Neural cell (in vitro differentiated cells): ENCODE measurements around the gene ZNF621. TPM values are rescaled to one million over a fixed set of nuclear protein-coding genes. Genes with fewer than 3 reads are reported as not detected.
A peak's percentile ranks its signal among the peaks of the same experiment; 100 is the strongest.

ENCODE experiments used
- H2AFZ ChIP-seq: fragments of 200-600, 300-800 bp; sonication (generic), shearing (Covaris generic); 2 replicates; pipeline ENCODE4 v1.6.0; 2014; ENCODE audit warnings: low read depth, mild to moderate bottlenecking, antibody characterized with exemption, low read length, moderate library complexity
- H3F3A ChIP-seq: fragments of 200-600 bp; shearing (Covaris generic); 2 replicates; pipeline ENCODE4 v1.6.1; 2016; ENCODE audit warnings: mild to moderate bottlenecking, moderate library complexity, mixed read lengths, antibody characterized with exemption, low read length; ENCODE audit not compliant: insufficient read depth, poor library complexity, severe bottlenecking
- H3K27ac ChIP-seq: fragments of 200-600, 300-800 bp; sonication (generic), shearing (Covaris generic); 2 replicates; pipeline ENCODE4 v1.5.1; 2014; ENCODE audit warnings: mild to moderate bottlenecking, low read length, moderate library complexity
- H3K27me3 ChIP-seq: fragments of 300-800, 200-600 bp; sonication (generic), shearing (Covaris generic); 2 replicates; pipeline ENCODE4 v1.6.0; 2014; ENCODE audit warnings: mild to moderate bottlenecking, low read depth, low read length, moderate library complexity; ENCODE audit not compliant: insufficient read depth
- H3K36me3 ChIP-seq: fragments of 300-800, 200-600 bp; sonication (generic), shearing (Covaris generic); 2 replicates; pipeline ENCODE4 v1.5.1; 2014; ENCODE audit warnings: mild to moderate bottlenecking, antibody characterized with exemption, low read length, moderate library complexity; ENCODE audit not compliant: insufficient read depth
- H3K4me2 ChIP-seq: fragments of 300-800, 200-600 bp; sonication (generic), shearing (Covaris generic); 2 replicates; pipeline ENCODE4 v1.6.0; 2014; ENCODE audit warnings: mild to moderate bottlenecking, low read length
- H3K4me3 ChIP-seq: fragments of 300-800, 200-600 bp; sonication (generic), shearing (Covaris generic); 2 replicates; pipeline ENCODE4 v1.5.1; 2014; ENCODE audit warnings: mild to moderate bottlenecking, low read length, moderate library complexity
- H3K79me2 ChIP-seq: fragments of 200-600 bp; shearing (Covaris generic); replicated peaks from 2 replicates; pipeline ENCODE4 v1.6.0; 2014; ENCODE audit warnings: mild to moderate bottlenecking, low read length, moderate library complexity; ENCODE audit not compliant: insufficient read depth
- H3K9ac ChIP-seq: fragments of 300-800, 200-600 bp; sonication (generic), shearing (Covaris generic); 2 replicates; pipeline ENCODE4 v1.6.1; 2016; ENCODE audit warnings: mild to moderate bottlenecking, low read length, mixed read lengths
- H3K9me2 ChIP-seq: fragments of 200-600 bp; shearing (Covaris generic); 2 replicates; pipeline ENCODE4 v1.6.1; 2016; ENCODE audit warnings: mild to moderate bottlenecking, low read length, mixed read lengths; ENCODE audit not compliant: insufficient read depth
- H3K9me3 ChIP-seq: fragments of 200-600, 300-800 bp; sonication (generic), shearing (Covaris generic); 2 replicates; pipeline ENCODE4 v1.6.1; 2016; ENCODE audit warnings: mild to moderate bottlenecking, mixed run types, low read length, moderate library complexity, mixed read lengths
- H4K20me1 ChIP-seq: fragments of 200-600 bp; shearing (Covaris generic); 2 replicates; pipeline ENCODE4 v1.6.1; 2016; ENCODE audit warnings: mild to moderate bottlenecking, mixed run types; ENCODE audit not compliant: insufficient read depth
- CTCF ChIP-seq: fragments of 450-650 bp; IDR thresholded peaks from 2 replicates; pipeline ENCODE4 v1.5.1; 2014; ENCODE audit warnings: antibody characterized with exemption, mild to moderate bottlenecking, moderate library complexity; ENCODE audit not compliant: poor library complexity, severe bottlenecking
- EP300 ChIP-seq: fragments of 450-650 bp; conservative IDR thresholded peaks from 2 replicates; pipeline ENCODE4 v1.6.1; 2014; ENCODE audit warnings: antibody characterized with exemption, mild to moderate bottlenecking, moderate library complexity; ENCODE audit not compliant: poor library complexity, severe bottlenecking
- EZH2 ChIP-seq: fragments of 200-600, 300-800 bp; shearing (Covaris generic), sonication (generic); IDR thresholded peaks from 2 replicates; pipeline ENCODE4 v1.6.1; 2014; ENCODE audit warnings: antibody characterized with exemption, low read length, borderline replicate concordance, mild to moderate bottlenecking; ENCODE audit not compliant: insufficient read depth, poor library complexity, severe bottlenecking
- MXI1 ChIP-seq: fragments of 450-650 bp; conservative IDR thresholded peaks from 2 replicates; pipeline ENCODE4 v1.6.1; 2014; ENCODE audit warnings: antibody characterized with exemption, mild to moderate bottlenecking; ENCODE audit not compliant: poor library complexity, severe bottlenecking
- POLR2AphosphoS5 ChIP-seq: IDR thresholded peaks from 2 replicates; pipeline ENCODE4 v1.6.1; 2012
- RAD21 ChIP-seq: fragments of 450-650 bp; conservative IDR thresholded peaks from 2 replicates; pipeline ENCODE4 v1.6.1; 2014; ENCODE audit warnings: antibody characterized with exemption, mild to moderate bottlenecking, moderate library complexity
- REST ChIP-seq: IDR thresholded peaks from 2 replicates; pipeline ENCODE4 v1.6.1; 2012; ENCODE audit warnings: borderline replicate concordance
- SMC3 ChIP-seq: fragments of 450-650 bp; conservative IDR thresholded peaks from 2 replicates; pipeline ENCODE4 v1.6.1; 2014; ENCODE audit warnings: antibody characterized with exemption, mild to moderate bottlenecking, moderate library complexity; ENCODE audit not compliant: poor library complexity
- TAF1 ChIP-seq: IDR thresholded peaks from 2 replicates; pipeline ENCODE4 v1.6.1; 2012; ENCODE audit warnings: low read depth
- polyA plus RNA-seq: library from polyadenylated mRNA; depleted of rRNA; stranded (reverse); fragments of >200 nt; gene quantifications from 2 replicates; pipeline ENCODE4 v1.2.3, GENCODE V29; 2014

ZNF621 gene
- polyA plus RNA-seq, 1 donor from 2014 or later, result 8.1 TPM

- H3F3A ChIP-seq, result no peaks in the 10 kb centered on the region
- H3K9me3 ChIP-seq, result no peaks in the 10 kb centered on the region
- H2AFZ ChIP-seq, result no peak overlapping the region
- peaks cover 4% of the 10 kb centered on the region for H3K79me2 ChIP-seq
- H3K4me2 ChIP-seq, result no peak overlapping the region
- H3K9me2 ChIP-seq, result no peaks in the 10 kb centered on the region
- H3K9ac ChIP-seq, result no peak overlapping the region
- no peaks in the 10 kb centered on the region for H3K36me3 ChIP-seq
- H4K20me1 ChIP-seq, result no peaks in the 10 kb centered on the region
- no peak overlapping the region for H3K4me3 ChIP-seq
- no peak overlapping the region for H3K27ac ChIP-seq
- no peak for TF ChIP-seq POLR2AphosphoS5
- TF ChIP-seq MXI1, result no peak
- no peak for TF ChIP-seq EP300
- no peak for TF ChIP-seq REST
- no peak for TF ChIP-seq TAF1
- TF ChIP-seq RAD21, result no peak
- H3K27me3 ChIP-seq, result no peaks in the 10 kb centered on the region
Measured at GRCh38 chr3:40502034-40502433, 22.7 kb upstream of the ZNF621 start.

GRCh38 chr3:40504636-40505430 is 19.9 kb upstream of the ZNF621 start:
- Histone ChIP-seq H3K9me2 (no peaks in the 10 kb centered on the region), H3K27ac (no peak overlapping the region), H3K27me3 (no peaks in the 10 kb centered on the region), H3K9me3 (no peaks in the 10 kb centered on the region), H3K4me3 (peak overlapping the region; percentile 83), H3K4me2 (peak overlapping the region; percentile 69), H2AFZ (peak overlapping the region; percentile 100), H3K9ac (peak overlapping the region; percentile 81), H3F3A (no peaks in the 10 kb centered on the region), H3K36me3 (no peaks in the 10 kb centered on the region), H3K79me2 (peaks cover 30% of the 10 kb centered on the region), H4K20me1 (no peaks in the 10 kb centered on the region)
- TF ChIP-seq CTCF (no peak), TAF1 (no peak), MXI1 (no peak), SMC3 (no peak), EZH2 (no peak), POLR2AphosphoS5 (no peak), RAD21 (no peak), EP300 (no peak), REST (no peak)
